Measurements from ENCODE around the gene SLC46A1. TPM values are rescaled to one million over a fixed set of nuclear protein-coding genes. Genes with fewer than 3 reads are reported as not detected.

The SLC46A1 gene
- polyA plus RNA-seq, 1 donor (not counting 4 experiments of a cell fraction or from before 2014, with no cell fraction given): 1.9 TPM

- DNase-seq (ENCODE audit: low read depth, low spot score) (no peak), FAIRE-seq (no peak)
- dilution Hi-C loops (cut with MboI; ENCODE audit: extremely low pct_ligation_motif_present, low sequenced_read_pairs): no loop called here
- Histone ChIP-seq H3K9me3 (ENCODE audit: control insufficient read depth, low read depth, low read length) (no peaks in the 10 kb centered on the region), H3K4me2 (ENCODE audit: control insufficient read depth, extremely low read depth, insufficient read depth, low read depth, low read length) (no peak overlapping the region), H3K27ac (ENCODE audit: control insufficient read depth, insufficient read depth, low read length) (no peak overlapping the region), H3K9ac (ENCODE audit: control insufficient read depth, extremely low read depth, insufficient read depth, low read length) (no peak overlapping the region), H3K4me1 (ENCODE audit: control insufficient read depth, extremely low read depth, insufficient read depth, low read length) (peaks cover 19% of the 10 kb centered on the region), H3K9me1 (ENCODE audit: control insufficient read depth, extremely low read depth, insufficient read depth, low read length) (no peaks in the 10 kb centered on the region), H2AFZ (ENCODE audit: control insufficient read depth, low read length) (no peak overlapping the region), H3K27me3 (ENCODE audit: control insufficient read depth, extremely low read depth, insufficient read depth, low read length) (no peaks in the 10 kb centered on the region), H4K20me1 (ENCODE audit: control insufficient read depth, extremely low read depth, insufficient read depth, low read length) (no peaks in the 10 kb centered on the region), H3K79me2 (ENCODE audit: control insufficient read depth, insufficient read depth, low read length) (no peaks in the 10 kb centered on the region), H3K4me3 (ENCODE audit: control insufficient read depth in 2 of 3, extremely low read depth in 1 of 3, insufficient read depth in 2 of 3, low read depth in 1 of 3, low read length in 3 of 3) (no peak overlapping the region), H3K36me3 (ENCODE audit: control insufficient read depth in 2 of 2, extremely low read depth in 1 of 2, insufficient read depth in 2 of 2, low read length in 2 of 2) (no peaks in the 10 kb centered on the region)
- TF ChIP-seq CTCF (optimal IDR thresholded peaks at IDR 0.05 in 1 of 3, IDR thresholded peaks at IDR 0.05 in 1 of 3, conservative IDR thresholded peaks at IDR 0.05 in 1 of 3; ENCODE audit: extremely low read depth in 1 of 3, insufficient read depth in 2 of 3, low read length in 3 of 3) (no peak), EZH2 (IDR thresholded peaks at IDR 0.05; ENCODE audit: low read length) (no peak)
These were observed 8.2 kb downstream of the SLC46A1 start for GRCh38 chr17:28397687-28398279.

GRCh38 chr17:28397275-28397674 is 8.7 kb downstream of the SLC46A1 start:
- no peaks in the 10 kb centered on the region for H3K9me1 ChIP-seq (ENCODE audit: control insufficient read depth, extremely low read depth, insufficient read depth, low read length)
- no peak overlapping the region for H3K27ac ChIP-seq (ENCODE audit: control insufficient read depth, insufficient read depth, low read length)
- no peak overlapping the region for H2AFZ ChIP-seq (ENCODE audit: control insufficient read depth, low read length)
- dilution Hi-C loops (cut with MboI; ENCODE audit: extremely low pct_ligation_motif_present, low sequenced_read_pairs): no loop called here
- no peaks in the 10 kb centered on the region for H3K36me3 ChIP-seq (ENCODE audit: control insufficient read depth in 2 of 2, extremely low read depth in 1 of 2, insufficient read depth in 2 of 2, low read length in 2 of 2)
- TF ChIP-seq CTCF (optimal IDR thresholded peaks at IDR 0.05 in 1 of 3, IDR thresholded peaks at IDR 0.05 in 1 of 3, conservative IDR thresholded peaks at IDR 0.05 in 1 of 3; ENCODE audit: extremely low read depth in 1 of 3, insufficient read depth in 2 of 3, low read length in 3 of 3) (no peak), EZH2 (IDR thresholded peaks at IDR 0.05; ENCODE audit: low read length) (no peak)
- H3K4me3 ChIP-seq (ENCODE audit: control insufficient read depth in 2 of 3, extremely low read depth in 1 of 3, insufficient read depth in 2 of 3, low read depth in 1 of 3, low read length in 3 of 3): no peak overlapping the region
- H3K4me1 ChIP-seq (ENCODE audit: control insufficient read depth, extremely low read depth, insufficient read depth, low read length): peaks cover 18% of the 10 kb centered on the region
- H3K27me3 ChIP-seq (ENCODE audit: control insufficient read depth, extremely low read depth, insufficient read depth, low read length): no peaks in the 10 kb centered on the region
- no peaks in the 10 kb centered on the region for H4K20me1 ChIP-seq (ENCODE audit: control insufficient read depth, extremely low read depth, insufficient read depth, low read length)
- DNase-seq (ENCODE audit: low read depth, low spot score) (no peak), FAIRE-seq (no peak)
- no peaks in the 10 kb centered on the region for H3K79me2 ChIP-seq (ENCODE audit: control insufficient read depth, insufficient read depth, low read length)
- no peak overlapping the region for H3K9ac ChIP-seq (ENCODE audit: control insufficient read depth, extremely low read depth, insufficient read depth, low read length)
- no peaks in the 10 kb centered on the region for H3K9me3 ChIP-seq (ENCODE audit: control insufficient read depth, low read depth, low read length)
- H3K4me2 ChIP-seq (ENCODE audit: control insufficient read depth, extremely low read depth, insufficient read depth, low read depth, low read length): no peak overlapping the region
